ENCODE data around the gene DYSF. TPM values are rescaled to one million over a fixed set of nuclear protein-coding genes. Genes with fewer than 3 reads are reported as not detected.

DYSF gene
- total and polyA plus RNA-seq, 2 donors (not counting 3 experiments of a cell fraction or from before 2014, with no cell fraction given): 50.9 to 152 TPM

GRCh38 chr2:71685941-71686611 lies 232.7 kb downstream of the DYSF start:
- dilution Hi-C loops (cut with MboI; ENCODE audit: extremely low pct_ligation_motif_present, low sequenced_read_pairs): no loop called here

DNA sequence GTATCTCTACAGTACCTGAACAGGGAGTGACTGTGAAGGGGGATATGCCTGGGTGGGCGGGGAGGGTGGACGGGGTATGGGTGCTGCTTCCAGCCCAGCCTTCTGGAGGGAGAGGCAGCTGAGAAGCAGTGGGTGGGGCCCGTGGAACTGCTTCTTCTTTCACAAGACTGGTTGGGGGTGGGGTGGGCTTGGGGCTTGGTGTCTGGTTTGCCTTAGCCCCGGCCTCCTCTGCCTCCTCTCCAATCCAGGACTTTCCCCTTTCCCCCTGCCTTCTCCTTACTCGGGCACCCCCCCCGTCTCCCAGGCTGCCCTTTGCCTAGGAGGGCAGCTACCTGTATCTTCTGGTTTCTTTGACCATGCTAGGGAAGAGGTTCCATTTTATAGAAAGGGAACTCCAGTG lies 233.4 kb downstream of the DYSF start:
- no peaks in the 10 kb centered on the region for H3K4me1 ChIP-seq (ENCODE audit: control insufficient read depth, extremely low read depth, insufficient read depth, low read length)

More at GRCh38 chr2:71685941-71686611, 232.7 kb downstream of the DYSF start:
- no peaks in the 10 kb centered on the region for H4K20me1 ChIP-seq (replicated peaks; ENCODE audit: control insufficient read depth, extremely low read depth, insufficient read depth, low read length)
- intact Hi-C loops (cut with micrococcal nuclease): no loop called here
- ChIA-PET POLR2A (no interaction called here), CTCF (interaction anchor here (2.2 kb wide), 1 partner anchor 112 kb away, joined by 7 read pairs; no protein-coding TSS in a partner anchor)
- H3K9ac ChIP-seq (replicated peaks; ENCODE audit: extremely low read depth, insufficient read depth, low read length): no peak overlapping the region
- H3K27me3 ChIP-seq (ENCODE audit: control insufficient read depth in 2 of 2, insufficient read depth in 2 of 2, low read length in 2 of 2): no peaks in the 10 kb centered on the region
- no peak for TF ChIP-seq GATA2 (IDR thresholded peaks at IDR 0.05; ENCODE audit: insufficient read depth, insufficient read length, low read depth, low read length)
- peaks cover 0 to 42% of the 10 kb centered on the region in 2 experiments for H3K36me3 ChIP-seq (ENCODE audit: control insufficient read depth in 2 of 2, extremely low read depth in 1 of 2, insufficient read depth in 2 of 2, low read length in 2 of 2)
- no peaks in the 10 kb centered on the region for H3K9me1 ChIP-seq (replicated peaks; ENCODE audit: control insufficient read depth, extremely low read depth, insufficient read depth, low read length)
- no peaks in the 10 kb centered on the region for H3K4me1 ChIP-seq (ENCODE audit: control insufficient read depth, extremely low read depth, insufficient read depth, low read length)
- no peak for FAIRE-seq
- no peaks in the 10 kb centered on the region for H3K79me2 ChIP-seq (ENCODE audit: control insufficient read depth, insufficient read depth, low read length)
- no peak overlapping the region for H2AFZ ChIP-seq (ENCODE audit: low read depth, low read length)
- H3K9me3 ChIP-seq (replicated peaks; ENCODE audit: control insufficient read depth, insufficient read depth, low read length): no peaks in the 10 kb centered on the region
- DNase-seq (ENCODE audit: low read depth, low spot score): no peak
- BruUV-seq (replicated peaks): no TSS peak
- no peak overlapping the region for H3K4me2 ChIP-seq (ENCODE audit: insufficient read depth, low read length)
- no peak overlapping the region for H3K4me3 ChIP-seq (replicated peaks in 1 of 3; ENCODE audit: insufficient read depth in 1 of 3, low read depth in 1 of 3, low read length in 3 of 3)
- no peak overlapping the region for H3K27ac ChIP-seq (ENCODE audit: insufficient read depth, low read depth, low read length)

More for the DNA sequence above, 233.4 kb downstream of the DYSF start:
- Histone ChIP-seq H3K4me3 (replicated peaks in 1 of 3; ENCODE audit: insufficient read depth in 1 of 3, low read depth in 1 of 3, low read length in 3 of 3) (no peak overlapping the region), H4K20me1 (replicated peaks; ENCODE audit: control insufficient read depth, extremely low read depth, insufficient read depth, low read length) (no peaks in the 10 kb centered on the region), H3K36me3 (ENCODE audit: control insufficient read depth in 2 of 2, extremely low read depth in 1 of 2, insufficient read depth in 2 of 2, low read length in 2 of 2) (peaks cover 0 to 38% of the 10 kb centered on the region in 2 experiments), H3K9me3 (replicated peaks; ENCODE audit: control insufficient read depth, insufficient read depth, low read length) (no peaks in the 10 kb centered on the region), H3K27ac (ENCODE audit: insufficient read depth, low read depth, low read length) (no peak overlapping the region), H3K4me2 (ENCODE audit: insufficient read depth, low read length) (no peak overlapping the region), H3K9me1 (replicated peaks; ENCODE audit: control insufficient read depth, extremely low read depth, insufficient read depth, low read length) (no peaks in the 10 kb centered on the region), H3K9ac (replicated peaks; ENCODE audit: extremely low read depth, insufficient read depth, low read length) (no peak overlapping the region), H3K79me2 (ENCODE audit: control insufficient read depth, insufficient read depth, low read length) (no peaks in the 10 kb centered on the region), H3K27me3 (ENCODE audit: control insufficient read depth in 2 of 2, insufficient read depth in 2 of 2, low read length in 2 of 2) (no peaks in the 10 kb centered on the region), H2AFZ (ENCODE audit: low read depth, low read length) (no peak overlapping the region)
- no peak for DNase-seq (ENCODE audit: low read depth, low spot score)
- dilution Hi-C loops (cut with MboI; ENCODE audit: extremely low pct_ligation_motif_present, low sequenced_read_pairs) (no loop called here), intact Hi-C loops (cut with micrococcal nuclease) (no loop called here)
- TF ChIP-seq JUN (IDR thresholded peaks at IDR 0.05; ENCODE audit: borderline replicate concordance, insufficient read depth, insufficient read length, low read depth) (no peak), POLR2A (IDR thresholded peaks at IDR 0.05; ENCODE audit: low read depth, low read length) (no peak), MYC (IDR thresholded peaks at IDR 0.05; ENCODE audit: low read depth, low read length) (no peak), CTCF (IDR thresholded peaks at IDR 0.05; ENCODE audit: extremely low read depth in 1 of 2, insufficient read depth in 1 of 2, low read depth in 1 of 2, low read length in 2 of 2) (no peak), FOS (IDR thresholded peaks at IDR 0.05; ENCODE audit: borderline replicate concordance, insufficient read depth, low read length) (no peak), EZH2 (IDR thresholded peaks at IDR 0.05; ENCODE audit: borderline replicate concordance, low read depth, low read length, severe bottlenecking) (no peak), POLR2AphosphoS5 (IDR thresholded peaks at IDR 0.05; ENCODE audit: insufficient read depth, low read depth, low read length) (no peak), GATA2 (IDR thresholded peaks at IDR 0.05; ENCODE audit: insufficient read depth, insufficient read length, low read depth, low read length) (no peak)
- TF ChIP-seq, protein P1, sequence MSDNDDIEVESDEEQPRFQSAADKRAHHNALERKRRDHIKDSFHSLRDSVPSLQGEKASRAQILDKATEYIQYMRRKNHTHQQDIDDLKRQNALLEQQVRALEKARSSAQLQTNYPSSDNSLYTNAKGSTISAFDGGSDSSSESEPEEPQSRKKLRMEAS (IDR thresholded peaks at IDR 0.05; ENCODE audit: insufficient read depth, insufficient read length): no peak
- CTCF ChIA-PET: interaction anchor here (2.5 kb wide), 1 partner anchor 111 kb away, joined by 10 read pairs; no protein-coding TSS in a partner anchor
- POLR2A ChIA-PET: no interaction called here
- no peak for FAIRE-seq
- no TSS peak for BruUV-seq (replicated peaks)

Measured in endothelial cell of umbilical vein (primary cell).